PC-3 (cell line): Measurements from ENCODE around the gene ADAMTS19. TPM values are rescaled to one million over a fixed set of nuclear protein-coding genes. Genes with fewer than 3 reads are reported as not detected.

Source experiments
- ATAC-seq: fragments of 200-7000 bp; cut with Tn5 transposase; 2 replicates; pipeline ENCODE4 v1.9.1; 2020; ENCODE audit warnings: mild to moderate bottlenecking, moderate library complexity
- BruUV-seq: library from RNA; stranded (reverse); fragments of 400-500 nt; replicated peaks from 2 replicates; lab custom pipeline; 2021; lab: Mats Ljungman, UMichigan
- CTCF ChIA-PET: fragments of 300-600 bp; sonication (Branson Sonifier 250); formaldehyde crosslinking; loops from one replicate; lab custom pipeline; 2022; ENCODE audit warnings: antibody characterized with exemption; lab: Charles Lee
- POLR2A ChIA-PET: fragments of 300-600 bp; sonication (Branson Sonifier 250); formaldehyde crosslinking; loops from one replicate; lab custom pipeline; 2022; ENCODE audit warnings: antibody characterized with exemption; ENCODE audit not compliant: unreplicated experiment; lab: Charles Lee
- DNase-seq: peaks from one replicate; pipeline ENCODE4 v3.0.0-alpha.2; 2015
- H2AFZ ChIP-seq: fragments of 300-600 bp; sonication (generic); 2 replicates; pipeline ENCODE4 v1.6.0; 2016; ENCODE audit warnings: antibody characterized with exemption, low read length
- H3F3A ChIP-seq: fragments of 300-600 bp; sonication (generic); one replicate; pipeline ENCODE4 v1.6.0; 2017; ENCODE audit warnings: antibody characterized with exemption, low read length, control low read depth, mild to moderate bottlenecking; ENCODE audit not compliant: unreplicated experiment
- H3K27ac ChIP-seq: fragments of 300-600 bp; sonication (generic); 2 replicates; pipeline ENCODE4 v1.5.1; 2016; ENCODE audit warnings: mild to moderate bottlenecking, low read length
- H3K27me3 ChIP-seq: fragments of 300-600 bp; sonication (generic); 2 replicates; pipeline ENCODE4 v1.6.1; 2016; ENCODE audit warnings: low read length, mixed read lengths
- H3K36me3 ChIP-seq: fragments of 300-600 bp; sonication (generic); 2 replicates; pipeline ENCODE4 v1.6.1; 2016; ENCODE audit warnings: low read depth, mixed run types, low read length, mixed read lengths
- H3K4me1 ChIP-seq: fragments of 300-600 bp; sonication (generic); 2 replicates; pipeline ENCODE4 v1.5.1; 2016; ENCODE audit warnings: low read length; ENCODE audit not compliant: insufficient read depth
- H3K4me2 ChIP-seq: fragments of 300-600 bp; sonication (generic); 2 replicates; pipeline ENCODE4 v1.6.0; 2016; ENCODE audit warnings: low read length
- H3K4me3 ChIP-seq: fragments of 300-600 bp; sonication (generic); 2 replicates; pipeline ENCODE4 v1.5.1; 2016; ENCODE audit warnings: mild to moderate bottlenecking, low read length, mixed read lengths
- H3K79me2 ChIP-seq: fragments of 300-600 bp; sonication (generic); 2 replicates; pipeline ENCODE4 v1.6.1; 2017; ENCODE audit warnings: low read length, mixed read lengths
- H3K9ac ChIP-seq: fragments of 300-600 bp; sonication (generic); 2 replicates; pipeline ENCODE4 v1.6.0; 2016; ENCODE audit warnings: mild to moderate bottlenecking, low read length
- H3K9me2 ChIP-seq: fragments of 300-600 bp; sonication (generic); replicated peaks from 2 replicates; pipeline ENCODE4 v1.6.1; 2016; ENCODE audit warnings: mixed run types, low read length, mixed read lengths
- H3K9me3 ChIP-seq: fragments of 300-600 bp; sonication (generic); 2 replicates; pipeline ENCODE4 v1.6.1; 2016; ENCODE audit warnings: low read length, mixed read lengths
- H4K20me1 ChIP-seq: fragments of 300-600 bp; sonication (generic); 2 replicates; pipeline ENCODE4 v1.6.1; 2016; ENCODE audit warnings: low read length, mixed read lengths
- EZH2 ChIP-seq: fragments of 300-600 bp; sonication (generic); IDR thresholded peaks from one replicate; pipeline ENCODE4 v1.6.1; 2017; ENCODE audit warnings: antibody characterized with exemption, mild to moderate bottlenecking, low read length; ENCODE audit not compliant: unreplicated experiment
- EZH2phosphoT487 ChIP-seq: fragments of 300-600 bp; sonication (generic); IDR thresholded peaks from 2 replicates; pipeline ENCODE4 v1.6.1; 2018; ENCODE audit warnings: mild to moderate bottlenecking, antibody characterized with exemption, low read length, borderline replicate concordance
- intact Hi-C: fragments of 100-400 bp; cut with micrococcal nuclease; formaldehyde crosslinking; loops from 2 replicates; pipeline ENCODE4 v1.9.0; 2023
- total RNA-seq: library from RNA; depleted of rRNA; stranded (reverse); fragments of >200 nt; gene quantifications from 2 replicates; pipeline ENCODE4 v1.2.3, GENCODE V29; 2014
- TF ChIP-seq, protein P1 (sequence below): fragments of 300-600 bp; sonication (generic); conservative IDR thresholded peaks from 2 replicates; pipeline ENCODE4 v1.5.1; 2017; ENCODE audit warnings: antibody characterized with exemption, low read depth, mild to moderate bottlenecking, low read length

The ADAMTS19 gene
- total RNA-seq, 1 experiment from 2014 or later = not detected

DNA sequence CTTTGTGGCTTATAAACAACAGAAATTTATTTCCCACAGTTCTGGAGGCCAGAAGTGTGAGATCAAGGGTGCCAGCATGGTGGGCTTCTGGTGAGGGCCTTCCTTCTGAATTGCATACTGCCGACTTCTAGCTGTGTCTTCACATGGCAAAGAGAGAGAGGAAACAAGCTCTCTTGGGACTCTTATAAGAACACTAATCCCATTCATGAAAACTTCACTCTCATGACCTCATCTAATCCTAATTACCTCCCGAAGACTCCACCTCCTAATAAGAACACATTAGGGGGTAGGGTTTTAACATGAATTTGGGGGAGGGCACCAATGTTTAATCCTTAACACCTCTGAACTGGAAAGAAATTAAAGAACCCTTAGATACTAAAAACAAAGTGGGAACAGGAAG, 211.9 kb downstream of the ADAMTS19 start:
- POLR2A ChIA-PET = no interaction called here
- Histone ChIP-seq H3K27me3 (no peaks in the 10 kb centered on the region), H4K20me1 (no peaks in the 10 kb centered on the region), H3K4me1 (peaks cover 8% of the 10 kb centered on the region), H3K27ac (no peak overlapping the region), H3F3A (no peaks in the 10 kb centered on the region), H3K9ac (no peak overlapping the region), H3K4me3 (no peak overlapping the region), H3K9me3 (no peaks in the 10 kb centered on the region), H3K4me2 (no peak overlapping the region), H3K79me2 (no peaks in the 10 kb centered on the region), H3K36me3 (no peaks in the 10 kb centered on the region), H2AFZ (no peak overlapping the region), H3K9me2 (no peaks in the 10 kb centered on the region)
- TF ChIP-seq, protein P1, sequence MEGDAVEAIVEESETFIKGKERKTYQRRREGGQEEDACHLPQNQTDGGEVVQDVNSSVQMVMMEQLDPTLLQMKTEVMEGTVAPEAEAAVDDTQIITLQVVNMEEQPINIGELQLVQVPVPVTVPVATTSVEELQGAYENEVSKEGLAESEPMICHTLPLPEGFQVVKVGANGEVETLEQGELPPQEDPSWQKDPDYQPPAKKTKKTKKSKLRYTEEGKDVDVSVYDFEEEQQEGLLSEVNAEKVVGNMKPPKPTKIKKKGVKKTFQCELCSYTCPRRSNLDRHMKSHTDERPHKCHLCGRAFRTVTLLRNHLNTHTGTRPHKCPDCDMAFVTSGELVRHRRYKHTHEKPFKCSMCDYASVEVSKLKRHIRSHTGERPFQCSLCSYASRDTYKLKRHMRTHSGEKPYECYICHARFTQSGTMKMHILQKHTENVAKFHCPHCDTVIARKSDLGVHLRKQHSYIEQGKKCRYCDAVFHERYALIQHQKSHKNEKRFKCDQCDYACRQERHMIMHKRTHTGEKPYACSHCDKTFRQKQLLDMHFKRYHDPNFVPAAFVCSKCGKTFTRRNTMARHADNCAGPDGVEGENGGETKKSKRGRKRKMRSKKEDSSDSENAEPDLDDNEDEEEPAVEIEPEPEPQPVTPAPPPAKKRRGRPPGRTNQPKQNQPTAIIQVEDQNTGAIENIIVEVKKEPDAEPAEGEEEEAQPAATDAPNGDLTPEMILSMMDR = no peak
- TF ChIP-seq EZH2phosphoT487 = no peak
- BruUV-seq = no TSS peak
- intact Hi-C loops = no loop called here
- ATAC-seq = no peak
- no peak for DNase-seq
- CTCF ChIA-PET = no interaction called here

DNA sequence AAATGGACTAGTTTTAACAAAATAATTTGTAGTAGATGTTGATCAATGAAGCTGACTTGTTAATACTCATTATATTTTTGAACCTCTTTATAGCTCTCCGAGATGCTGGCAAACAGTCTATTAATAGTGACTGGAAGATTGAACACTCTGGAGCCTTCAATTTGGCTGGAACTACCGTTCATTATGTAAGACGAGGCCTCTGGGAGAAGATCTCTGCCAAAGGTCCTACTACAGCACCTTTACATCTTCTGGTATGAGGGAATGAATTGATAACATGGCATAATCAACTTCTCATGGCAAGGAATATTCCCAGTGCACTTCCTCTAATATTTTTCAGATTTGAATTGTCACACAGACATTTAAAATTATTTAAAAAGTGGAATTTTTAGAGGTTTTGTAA, 219.6 kb downstream of the ADAMTS19 start:
- CTCF ChIA-PET = no interaction called here
- BruUV-seq = no TSS peak

DNA sequence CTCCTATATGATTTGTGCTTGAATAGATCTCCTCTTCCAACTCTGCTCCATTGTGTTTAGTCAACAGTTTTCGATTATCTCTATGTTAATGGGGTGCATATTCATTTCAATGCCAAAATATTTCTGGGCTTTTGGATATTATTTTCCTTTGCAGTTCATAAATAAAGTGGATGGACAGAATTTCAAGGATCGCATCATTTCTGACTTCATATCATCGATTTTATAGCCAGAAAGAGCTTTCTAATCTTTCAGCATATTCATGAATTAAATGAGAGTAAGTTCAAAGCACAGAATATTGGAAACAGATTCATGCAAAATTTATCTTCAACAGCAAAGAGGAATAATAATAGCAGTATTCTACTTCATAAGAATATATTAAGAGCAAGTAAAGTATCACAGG, 227.8 kb downstream of the ADAMTS19 start:
- BruUV-seq = no TSS peak
- Histone ChIP-seq H2AFZ (no peak overlapping the region), H3K79me2 (no peaks in the 10 kb centered on the region), H3K27ac (no peak overlapping the region), H4K20me1 (no peaks in the 10 kb centered on the region), H3K27me3 (no peaks in the 10 kb centered on the region), H3K9me3 (no peaks in the 10 kb centered on the region), H3F3A (no peaks in the 10 kb centered on the region), H3K4me3 (no peak overlapping the region), H3K9me2 (no peaks in the 10 kb centered on the region), H3K36me3 (no peaks in the 10 kb centered on the region), H3K9ac (no peak overlapping the region), H3K4me1 (no peaks in the 10 kb centered on the region), H3K4me2 (no peak overlapping the region)
- no peak for ATAC-seq
- ChIA-PET CTCF (no interaction called here), POLR2A (no interaction called here)
- TF ChIP-seq EZH2 (no peak), EZH2phosphoT487 (no peak)
- TF ChIP-seq, protein P1 = no peak
- no peak for DNase-seq
- intact Hi-C loops = no loop called here

More for the DNA sequence above, 219.6 kb downstream of the ADAMTS19 start:
- TF ChIP-seq EZH2phosphoT487 (no peak), EZH2 (no peak)
- TF ChIP-seq, protein P1 = no peak
- POLR2A ChIA-PET = no interaction called here
- Histone ChIP-seq H3K4me2 (no peak overlapping the region), H3K9ac (no peak overlapping the region), H2AFZ (no peak overlapping the region), H3K9me2 (no peaks in the 10 kb centered on the region), H4K20me1 (no peaks in the 10 kb centered on the region), H3K9me3 (no peaks in the 10 kb centered on the region), H3K27ac (no peak overlapping the region), H3K4me3 (no peak overlapping the region), H3K4me1 (no peaks in the 10 kb centered on the region), H3F3A (no peaks in the 10 kb centered on the region), H3K27me3 (no peaks in the 10 kb centered on the region), H3K79me2 (no peaks in the 10 kb centered on the region), H3K36me3 (no peaks in the 10 kb centered on the region)
- no peak for ATAC-seq
- intact Hi-C loops = no loop called here
- DNase-seq = no peak
